Body of pancreas (tissue), 4 donors: ENCODE measurements around the gene RIMBP2.

Source experiments
- POLR2A ChIP-seq, 3 donors: fragments of 450-650 bp; IDR thresholded peaks; one replicate each; pipeline ENCODE4 v1.6.1; 2016; ENCODE audit warnings: antibody characterized with exemption in 3 of 3, mild to moderate bottlenecking in 2 of 3
- TF ChIP-seq, protein P1 (sequence below), 7 experiments: fragments of 450-650 bp in 4 of 7; fragments of 200-600 bp in 3 of 7; sonication (generic) in 3 of 7; IDR thresholded peaks; one replicate each; pipeline ENCODE4 v1.5.1; 2016 to 2019; ENCODE audit warnings: antibody characterized with exemption in 7 of 7

GRCh38 chr12:130382818-130383217 lies 333.3 kb downstream of the RIMBP2 start:
- no peak for TF ChIP-seq POLR2A (IDR thresholded peaks at IDR 0.05)
- TF ChIP-seq, protein P1, sequence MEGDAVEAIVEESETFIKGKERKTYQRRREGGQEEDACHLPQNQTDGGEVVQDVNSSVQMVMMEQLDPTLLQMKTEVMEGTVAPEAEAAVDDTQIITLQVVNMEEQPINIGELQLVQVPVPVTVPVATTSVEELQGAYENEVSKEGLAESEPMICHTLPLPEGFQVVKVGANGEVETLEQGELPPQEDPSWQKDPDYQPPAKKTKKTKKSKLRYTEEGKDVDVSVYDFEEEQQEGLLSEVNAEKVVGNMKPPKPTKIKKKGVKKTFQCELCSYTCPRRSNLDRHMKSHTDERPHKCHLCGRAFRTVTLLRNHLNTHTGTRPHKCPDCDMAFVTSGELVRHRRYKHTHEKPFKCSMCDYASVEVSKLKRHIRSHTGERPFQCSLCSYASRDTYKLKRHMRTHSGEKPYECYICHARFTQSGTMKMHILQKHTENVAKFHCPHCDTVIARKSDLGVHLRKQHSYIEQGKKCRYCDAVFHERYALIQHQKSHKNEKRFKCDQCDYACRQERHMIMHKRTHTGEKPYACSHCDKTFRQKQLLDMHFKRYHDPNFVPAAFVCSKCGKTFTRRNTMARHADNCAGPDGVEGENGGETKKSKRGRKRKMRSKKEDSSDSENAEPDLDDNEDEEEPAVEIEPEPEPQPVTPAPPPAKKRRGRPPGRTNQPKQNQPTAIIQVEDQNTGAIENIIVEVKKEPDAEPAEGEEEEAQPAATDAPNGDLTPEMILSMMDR (IDR thresholded peaks at IDR 0.05), result no peak
